Uterine smooth muscle cell (primary cell): ENCODE measurements around the gene SSRP1. TPM values are rescaled to one million over a fixed set of nuclear protein-coding genes. Genes with fewer than 3 reads are reported as not detected.

Source experiments
- total RNA-seq: library from RNA; depleted of rRNA; stranded (reverse); fragments of >200 nt; gene quantifications from 2 replicates; pipeline ENCODE4 v1.2.3, GENCODE V29; 2014

Gene SSRP1, protein sequence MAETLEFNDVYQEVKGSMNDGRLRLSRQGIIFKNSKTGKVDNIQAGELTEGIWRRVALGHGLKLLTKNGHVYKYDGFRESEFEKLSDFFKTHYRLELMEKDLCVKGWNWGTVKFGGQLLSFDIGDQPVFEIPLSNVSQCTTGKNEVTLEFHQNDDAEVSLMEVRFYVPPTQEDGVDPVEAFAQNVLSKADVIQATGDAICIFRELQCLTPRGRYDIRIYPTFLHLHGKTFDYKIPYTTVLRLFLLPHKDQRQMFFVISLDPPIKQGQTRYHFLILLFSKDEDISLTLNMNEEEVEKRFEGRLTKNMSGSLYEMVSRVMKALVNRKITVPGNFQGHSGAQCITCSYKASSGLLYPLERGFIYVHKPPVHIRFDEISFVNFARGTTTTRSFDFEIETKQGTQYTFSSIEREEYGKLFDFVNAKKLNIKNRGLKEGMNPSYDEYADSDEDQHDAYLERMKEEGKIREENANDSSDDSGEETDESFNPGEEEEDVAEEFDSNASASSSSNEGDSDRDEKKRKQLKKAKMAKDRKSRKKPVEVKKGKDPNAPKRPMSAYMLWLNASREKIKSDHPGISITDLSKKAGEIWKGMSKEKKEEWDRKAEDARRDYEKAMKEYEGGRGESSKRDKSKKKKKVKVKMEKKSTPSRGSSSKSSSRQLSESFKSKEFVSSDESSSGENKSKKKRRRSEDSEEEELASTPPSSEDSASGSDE
- 79.5 and 155 TPM in 2 replicates for total RNA-seq

DNA sequence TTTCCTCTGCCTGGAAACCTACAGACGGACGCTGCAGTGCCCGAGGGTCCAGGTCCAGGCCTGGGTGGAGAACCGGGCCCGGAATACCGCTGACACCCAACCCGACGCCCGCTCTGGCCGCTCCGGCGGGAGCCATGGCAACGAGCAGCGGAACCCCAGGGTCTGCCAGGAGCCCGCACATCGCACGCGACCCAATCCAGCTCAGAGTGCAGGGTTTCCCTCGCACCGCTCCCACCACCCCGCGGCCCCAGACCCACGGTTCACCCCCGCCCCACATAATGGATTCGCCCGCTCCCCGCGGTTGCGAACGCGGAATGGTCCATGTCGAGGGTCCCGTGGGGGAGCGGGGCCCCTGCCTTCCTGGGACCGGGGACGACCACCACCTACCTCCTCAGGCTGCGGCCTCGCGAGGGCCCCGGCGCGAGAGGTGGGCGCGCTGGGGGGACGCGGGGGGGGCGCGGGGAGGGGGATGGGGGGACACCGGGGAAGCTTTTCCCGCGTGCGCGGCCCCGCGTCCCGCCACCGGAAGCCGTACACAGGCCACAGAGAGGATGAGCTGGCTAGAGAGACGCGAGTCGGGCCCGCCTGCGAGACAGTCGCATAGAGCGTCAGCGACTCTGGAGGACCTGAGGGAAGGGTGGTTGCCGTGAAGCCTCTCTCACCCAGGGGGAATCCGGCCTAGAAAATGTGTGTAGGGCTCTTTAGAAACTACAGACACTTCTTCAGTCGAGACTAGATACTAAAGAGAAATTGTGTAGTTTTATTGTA, at the start of gene SSRP1:
SSRP1 (minus strand) TSS at position 550 of the 768 bp plus-strand sequence. CDS start 771 bp downstream, outside the sequence.

GRCh38 chr11:57380975-57381374, 45.3 kb upstream of the SSRP1 start, which contains the start of gene PRG3:
PRG3 (minus strand) TSS chr11:57381150; CDS start chr11:57380708, 442 bp downstream.

GRCh38 chr11:57338142-57338541, 2.5 kb upstream of the SSRP1 start, which contains the start of gene P2RX3:
P2RX3 (plus strand) TSS chr11:57338352; CDS start chr11:57338551, 199 bp downstream.

GRCh38 chr11:57324886-57325734, 10.6 kb downstream of the SSRP1 start, which contains the start of gene TNKS1BP1:
TNKS1BP1 (minus strand) TSS chr11:57324952; CDS start chr11:57321885, 3,067 bp downstream.

Other genes starting within 250 kb of the SSRP1 start
- gene LRRC55, start 153.9 kb downstream of the SSRP1 start, total RNA-seq, result not detected in 2 replicates
- gene APLNR, start 98.6 kb downstream of the SSRP1 start, total RNA-seq, result not detected in 2 replicates
- 90.4 and 93.2 TPM in 2 replicates for gene TNKS1BP1, start 10.9 kb downstream of the SSRP1 start, total RNA-seq
- not detected in 2 replicates for gene P2RX3, start 2.5 kb upstream of the SSRP1 start, total RNA-seq
- gene PRG3, start 45.3 kb upstream of the SSRP1 start, total RNA-seq, result not detected in 2 replicates
- gene PRG2, start 54.8 kb upstream of the SSRP1 start, total RNA-seq, result 0.11 and 0.37 TPM in 2 replicates
- 85.2 and 98.7 TPM in 2 replicates for gene SLC43A3, start 91.2 kb upstream of the SSRP1 start, total RNA-seq
- gene RTN4RL2, start 124.6 kb upstream of the SSRP1 start, total RNA-seq, result under 0.01 and 0.25 TPM in 2 replicates
- gene SLC43A1, start 179.8 kb upstream of the SSRP1 start, total RNA-seq, result 18.0 and 22.5 TPM in 2 replicates
- 47.5 and 65.8 TPM in 2 replicates for gene TIMM10, start 194.9 kb upstream of the SSRP1 start, total RNA-seq
- gene SMTNL1, start 201.7 kb upstream of the SSRP1 start, total RNA-seq, result not detected in 2 replicates
- 36.4 and 50.7 TPM in 2 replicates for gene UBE2L6, start 231.8 kb upstream of the SSRP1 start, total RNA-seq